Measurements from ENCODE around the gene ZBTB7C.

- no peak for TF ChIP-seq POLR2AphosphoS5 (IDR thresholded peaks at IDR 0.05; ENCODE audit: low read depth, low read length)
- no peak for TF ChIP-seq PAX5 (IDR thresholded peaks at IDR 0.05; ENCODE audit: insufficient read depth, low read length, severe bottlenecking)
- no peak for TF ChIP-seq POLR2A (IDR thresholded peaks at IDR 0.05; ENCODE audit: low read depth, low read length)
Measured at GRCh38 chr18:48139431-48140347, 269.5 kb downstream of the ZBTB7C start.

All from GM12891 (cell line).